ENCODE results near the gene NRCAM.

NRCAM gene

DNA sequence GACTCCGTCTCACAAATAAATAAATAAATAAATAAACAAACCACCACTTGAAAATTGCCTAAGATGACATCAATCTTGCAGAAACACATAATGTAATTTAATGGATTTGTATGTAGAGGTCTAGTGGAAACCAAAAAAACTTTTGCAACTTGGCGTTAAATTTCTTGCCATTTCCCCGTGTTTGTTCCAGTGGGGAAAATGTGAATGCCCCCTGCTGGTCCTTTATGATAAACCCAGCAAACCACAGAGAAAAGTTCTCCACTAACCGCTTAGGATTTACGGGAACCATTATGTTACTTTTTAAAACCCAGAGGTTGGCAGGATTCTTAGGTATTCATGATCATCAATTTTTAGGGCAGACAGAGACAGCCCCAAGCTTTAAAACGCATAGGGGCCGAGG lies 358.5 kb downstream of the NRCAM start (continued):
- TF ChIP-seq, protein P1, sequence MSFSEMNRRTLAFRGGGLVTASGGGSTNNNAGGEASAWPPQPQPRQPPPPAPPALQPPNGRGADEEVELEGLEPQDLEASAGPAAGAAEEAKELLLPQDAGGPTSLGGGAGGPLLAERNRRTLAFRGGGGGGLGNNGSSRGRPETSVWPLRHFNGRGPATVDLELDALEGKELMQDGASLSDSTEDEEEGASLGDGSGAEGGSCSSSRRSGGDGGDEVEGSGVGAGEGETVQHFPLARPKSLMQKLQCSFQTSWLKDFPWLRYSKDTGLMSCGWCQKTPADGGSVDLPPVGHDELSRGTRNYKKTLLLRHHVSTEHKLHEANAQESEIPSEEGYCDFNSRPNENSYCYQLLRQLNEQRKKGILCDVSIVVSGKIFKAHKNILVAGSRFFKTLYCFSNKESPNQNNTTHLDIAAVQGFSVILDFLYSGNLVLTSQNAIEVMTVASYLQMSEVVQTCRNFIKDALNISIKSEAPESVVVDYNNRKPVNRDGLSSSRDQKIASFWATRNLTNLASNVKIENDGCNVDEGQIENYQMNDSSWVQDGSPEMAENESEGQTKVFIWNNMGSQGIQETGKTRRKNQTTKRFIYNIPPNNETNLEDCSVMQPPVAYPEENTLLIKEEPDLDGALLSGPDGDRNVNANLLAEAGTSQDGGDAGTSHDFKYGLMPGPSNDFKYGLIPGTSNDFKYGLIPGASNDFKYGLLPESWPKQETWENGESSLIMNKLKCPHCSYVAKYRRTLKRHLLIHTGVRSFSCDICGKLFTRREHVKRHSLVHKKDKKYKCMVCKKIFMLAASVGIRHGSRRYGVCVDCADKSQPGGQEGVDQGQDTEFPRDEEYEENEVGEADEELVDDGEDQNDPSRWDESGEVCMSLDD (tag by site-specific recombination; IDR thresholded peaks at IDR 0.05) = no peak
